Nephron (organoid): ENCODE results near the gene APBB2.
"Not testable (repeated sequence)": the region's sequence is repeated elsewhere in the genome, so short reads cannot be mapped to it uniquely, and the experiment has no call there.

Experiments
- H3K27ac Mint-ChIP-seq, 3 experiments: 2 replicates each; pipeline ENCODE4 v1.8.0; 2020; ENCODE audit warnings: mixed read lengths in 3 of 3, mild to moderate bottlenecking in 2 of 3, moderate library complexity in 1 of 3
- H3K27me3 Mint-ChIP-seq: 2 replicates; pipeline ENCODE4 v1.8.0; 2021; ENCODE audit warnings: low read depth, mild to moderate bottlenecking, moderate library complexity, mixed read lengths
- H3K36me3 Mint-ChIP-seq: 2 replicates; pipeline ENCODE4 v1.8.0; 2020; ENCODE audit warnings: low read depth, mixed read lengths
- H3K4me1 Mint-ChIP-seq: 2 replicates; pipeline ENCODE4 v1.8.0; 2020; ENCODE audit warnings: mixed read lengths
- H3K4me3 Mint-ChIP-seq, 3 experiments: 2 replicates each; pipeline ENCODE4 v1.8.0; 2020; ENCODE audit warnings: mild to moderate bottlenecking in 3 of 3, mixed read lengths in 3 of 3, moderate library complexity in 2 of 3
- H3K9me3 Mint-ChIP-seq: 2 replicates; pipeline ENCODE4 v1.8.0; 2020; ENCODE audit warnings: mixed read lengths
- TF ChIP-seq, protein P1 (sequence below), 3 experiments: fragments of 200-600 bp; sonication (generic); IDR thresholded peaks; one replicate each; pipeline ENCODE4 v1.5.0; 2021; ENCODE audit warnings: antibody characterized with exemption in 3 of 3; ENCODE audit not compliant: unreplicated experiment in 3 of 3

Gene APBB2

DNA sequence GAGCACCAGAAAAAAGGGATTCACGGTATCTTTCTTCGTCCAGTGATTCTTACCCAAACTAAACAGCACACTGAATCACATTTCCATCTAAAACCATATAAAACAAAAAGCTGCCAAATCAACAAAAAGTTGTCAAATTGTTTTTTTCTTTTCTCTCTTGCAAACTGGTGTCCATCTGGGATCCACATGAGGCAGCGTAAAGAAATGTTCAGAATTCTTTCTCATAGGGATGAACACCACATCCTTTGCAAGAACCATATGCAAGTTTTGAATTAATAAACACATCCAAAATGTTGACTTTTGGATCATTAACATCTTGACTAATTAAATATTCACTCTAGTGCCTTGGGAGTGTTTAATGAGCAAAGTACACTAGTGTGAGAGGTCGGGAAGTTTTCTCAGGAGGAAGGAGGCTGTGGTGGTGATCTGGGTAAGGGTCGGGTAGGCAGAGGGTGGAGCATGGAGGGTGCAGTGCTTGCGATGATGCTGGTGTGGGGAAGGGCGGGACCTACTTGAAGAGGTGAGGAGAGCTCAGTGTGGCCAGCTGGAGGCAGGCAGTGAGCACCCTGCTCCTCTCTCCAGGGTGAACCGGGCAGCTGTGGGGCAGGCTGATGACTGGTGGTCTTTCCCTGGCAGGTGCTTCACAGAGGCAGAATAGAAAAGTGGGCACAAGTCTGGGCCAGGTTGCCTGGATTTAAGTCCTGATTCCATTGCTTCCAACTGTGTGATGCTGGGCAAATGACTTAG, 391.7 kb downstream of the APBB2 start:
- Mint-ChIP-seq H3K4me1 (no peaks in the 10 kb centered on the region), H3K36me3 (peaks cover 72% of the 10 kb centered on the region), H3K27ac (no peak overlapping the region), H3K9me3 (no peaks in the 10 kb centered on the region), H3K27me3 (no peaks in the 10 kb centered on the region), H3K4me3 (no peak overlapping the region)
- TF ChIP-seq, protein P1, sequence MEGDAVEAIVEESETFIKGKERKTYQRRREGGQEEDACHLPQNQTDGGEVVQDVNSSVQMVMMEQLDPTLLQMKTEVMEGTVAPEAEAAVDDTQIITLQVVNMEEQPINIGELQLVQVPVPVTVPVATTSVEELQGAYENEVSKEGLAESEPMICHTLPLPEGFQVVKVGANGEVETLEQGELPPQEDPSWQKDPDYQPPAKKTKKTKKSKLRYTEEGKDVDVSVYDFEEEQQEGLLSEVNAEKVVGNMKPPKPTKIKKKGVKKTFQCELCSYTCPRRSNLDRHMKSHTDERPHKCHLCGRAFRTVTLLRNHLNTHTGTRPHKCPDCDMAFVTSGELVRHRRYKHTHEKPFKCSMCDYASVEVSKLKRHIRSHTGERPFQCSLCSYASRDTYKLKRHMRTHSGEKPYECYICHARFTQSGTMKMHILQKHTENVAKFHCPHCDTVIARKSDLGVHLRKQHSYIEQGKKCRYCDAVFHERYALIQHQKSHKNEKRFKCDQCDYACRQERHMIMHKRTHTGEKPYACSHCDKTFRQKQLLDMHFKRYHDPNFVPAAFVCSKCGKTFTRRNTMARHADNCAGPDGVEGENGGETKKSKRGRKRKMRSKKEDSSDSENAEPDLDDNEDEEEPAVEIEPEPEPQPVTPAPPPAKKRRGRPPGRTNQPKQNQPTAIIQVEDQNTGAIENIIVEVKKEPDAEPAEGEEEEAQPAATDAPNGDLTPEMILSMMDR (IDR thresholded peaks at IDR 0.05; ENCODE audit: unreplicated experiment in 3 of 3): no peak

DNA sequence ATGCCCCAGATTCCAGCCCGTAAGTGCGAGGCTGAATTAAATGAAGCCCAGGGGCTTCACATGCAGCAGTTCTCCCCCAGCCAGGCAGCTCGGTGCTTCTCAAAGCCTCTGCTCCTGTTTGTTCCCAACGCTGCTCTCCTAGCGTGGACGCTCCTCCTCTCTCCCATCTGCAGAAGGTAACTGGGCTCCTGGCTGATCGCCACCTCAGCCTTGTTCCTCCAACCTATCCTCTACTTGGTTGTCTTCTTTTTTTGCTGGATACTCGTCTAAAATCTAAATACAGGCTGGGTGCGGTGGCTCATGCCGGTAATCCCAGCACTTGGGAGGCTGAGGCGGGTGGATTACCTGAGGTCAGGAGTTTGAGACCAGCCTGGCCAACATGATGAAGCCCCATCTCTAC, 394.2 kb downstream of the APBB2 start:
- Mint-ChIP-seq H3K4me3 (no peak overlapping the region), H3K9me3 (no peaks in the 10 kb centered on the region), H3K4me1 (no peaks in the 10 kb centered on the region), H3K27ac (no peak overlapping the region), H3K27me3 (no peaks in the 10 kb centered on the region), H3K36me3 (peaks cover 66% of the 10 kb centered on the region)
- TF ChIP-seq, protein P1 (IDR thresholded peaks at IDR 0.05; ENCODE audit: unreplicated experiment in 3 of 3): no peak

DNA sequence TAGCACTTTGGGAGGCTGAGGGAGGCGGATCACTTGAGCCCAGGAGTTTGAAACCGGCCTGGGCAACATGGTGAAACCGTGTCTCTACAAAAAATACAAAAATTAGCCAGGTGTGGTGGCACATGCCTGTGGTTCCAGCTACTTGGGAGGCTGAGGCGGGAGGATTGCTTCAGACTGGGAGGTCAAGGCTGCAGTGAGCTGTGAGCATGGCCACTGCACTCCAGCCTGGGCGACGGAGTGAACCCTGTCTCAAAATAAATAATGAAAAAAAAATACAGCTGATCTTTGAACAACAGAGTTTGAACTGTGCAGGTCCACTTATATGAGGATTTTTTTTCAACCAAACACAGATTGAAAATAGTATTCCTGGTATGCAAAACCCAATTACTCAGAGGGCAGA, 397.2 kb downstream of the APBB2 start:
- not testable (repeated sequence) for H3K9me3 Mint-ChIP-seq, H3K4me3 Mint-ChIP-seq, H3K4me1 Mint-ChIP-seq, H3K27me3 Mint-ChIP-seq, H3K27ac Mint-ChIP-seq
- peaks cover 65% of the 10 kb centered on the region for H3K36me3 Mint-ChIP-seq

- Mint-ChIP-seq H3K9me3 (no peaks in the 10 kb centered on the region), H3K27ac (no peak overlapping the region), H3K4me1 (no peaks in the 10 kb centered on the region), H3K36me3 (peaks cover 45% of the 10 kb centered on the region), H3K4me3 (no peak overlapping the region), H3K27me3 (no peaks in the 10 kb centered on the region)
- TF ChIP-seq, protein P1 (IDR thresholded peaks at IDR 0.05; ENCODE audit: unreplicated experiment in 3 of 3): no peak
These were observed 401.5 kb downstream of the APBB2 start for GRCh38 chr4:40812856-40813255.

- no peaks in the 10 kb centered on the region for H3K9me3 Mint-ChIP-seq
- peaks cover 40% of the 10 kb centered on the region for H3K36me3 Mint-ChIP-seq
- TF ChIP-seq, protein P1 (IDR thresholded peaks at IDR 0.05; ENCODE audit: unreplicated experiment in 3 of 3): no peak
These were observed 402.0 kb downstream of the APBB2 start for GRCh38 chr4:40812386-40812785.

GRCh38 chr4:40811956-40812355, 402.4 kb downstream of the APBB2 start:
- TF ChIP-seq, protein P1 (IDR thresholded peaks at IDR 0.05; ENCODE audit: unreplicated experiment in 3 of 3): no peak
- Mint-ChIP-seq H3K9me3 (no peaks in the 10 kb centered on the region), H3K36me3 (peaks cover 39% of the 10 kb centered on the region)

More at GRCh38 chr4:40812386-40812785, 402.0 kb downstream of the APBB2 start:
- Mint-ChIP-seq H3K4me1 (no peaks in the 10 kb centered on the region), H3K27ac (no peak overlapping the region), H3K27me3 (no peaks in the 10 kb centered on the region), H3K4me3 (no peak overlapping the region)

More at GRCh38 chr4:40811956-40812355, 402.4 kb downstream of the APBB2 start:
- H3K4me1 Mint-ChIP-seq: no peaks in the 10 kb centered on the region
- H3K4me3 Mint-ChIP-seq: no peak overlapping the region
- H3K27ac Mint-ChIP-seq: no peak overlapping the region
- no peaks in the 10 kb centered on the region for H3K27me3 Mint-ChIP-seq
